DOHH2 (cell line): ENCODE measurements around the gene TNFAIP1.
A peak's percentile ranks its signal among the peaks of the same experiment; 100 is the strongest.

ENCODE experiments used
- H3F3A ChIP-seq: fragments of 200-600 bp; sonication (generic), shearing (Covaris generic); 2 replicates; pipeline ENCODE4 v1.6.0; 2016; ENCODE audit warnings: antibody characterized with exemption, mild to moderate bottlenecking; ENCODE audit not compliant: control insufficient read depth, insufficient read depth
- H3K27ac ChIP-seq: fragments of 200-600 bp; sonication (generic); 2 replicates; pipeline ENCODE4 v1.5.1; 2014; ENCODE audit warnings: low read depth, mild to moderate bottlenecking, low read length, moderate library complexity
- H3K27me3 ChIP-seq: fragments of 200-600 bp; sonication (generic); 2 replicates; pipeline ENCODE4 v1.6.1; 2014; ENCODE audit warnings: mild to moderate bottlenecking, low read length, mixed read lengths; ENCODE audit not compliant: control insufficient read depth
- H3K36me3 ChIP-seq: fragments of 200-600 bp; sonication (generic); 2 replicates; pipeline ENCODE4 v1.6.1; 2014; ENCODE audit warnings: mild to moderate bottlenecking, low read length, moderate library complexity, mixed read lengths; ENCODE audit not compliant: control insufficient read depth
- H3K4me1 ChIP-seq: fragments of 200-600 bp; sonication (generic); 2 replicates; pipeline ENCODE4 v1.6.1; 2014; ENCODE audit warnings: mild to moderate bottlenecking, low read length, mixed read lengths; ENCODE audit not compliant: control insufficient read depth
- H3K4me2 ChIP-seq: fragments of 200-600 bp; sonication (generic); 2 replicates; pipeline ENCODE4 v1.6.0; 2014; ENCODE audit warnings: mild to moderate bottlenecking, low read length, moderate library complexity
- H3K4me3 ChIP-seq: fragments of 200-600 bp; sonication (generic); 2 replicates; pipeline ENCODE4 v1.5.1; 2014; ENCODE audit warnings: mild to moderate bottlenecking, low read length, mixed read lengths
- H3K79me2 ChIP-seq: fragments of 200-600 bp; sonication (generic); 2 replicates; pipeline ENCODE4 v1.6.1; 2014; ENCODE audit warnings: mild to moderate bottlenecking, low read length, mixed read lengths; ENCODE audit not compliant: control insufficient read depth
- H3K9me2 ChIP-seq: fragments of 200-600 bp; sonication (generic); replicated peaks from 2 replicates; pipeline ENCODE4 v1.6.1; 2014; ENCODE audit warnings: mild to moderate bottlenecking, low read length, mixed read lengths; ENCODE audit not compliant: control insufficient read depth
- H3K9me3 ChIP-seq: fragments of 200-600 bp; sonication (generic); 2 replicates; pipeline ENCODE4 v1.6.1; 2014; ENCODE audit warnings: antibody characterized with exemption, low read length, mixed read lengths; ENCODE audit not compliant: control insufficient read depth, insufficient read depth
- H4K20me1 ChIP-seq: fragments of 200-600 bp; sonication (generic); 2 replicates; pipeline ENCODE4 v1.6.0; 2014; ENCODE audit warnings: low read depth, mild to moderate bottlenecking, antibody characterized with exemption, low read length, moderate library complexity; ENCODE audit not compliant: control insufficient read depth, insufficient read depth
- EZH2phosphoT487 ChIP-seq: fragments of 200-600 bp; sonication (generic); IDR thresholded peaks from 2 replicates; pipeline ENCODE4 v1.6.1; 2017; ENCODE audit warnings: borderline replicate concordance, mild to moderate bottlenecking, antibody characterized with exemption, low read length, moderate library complexity, mixed read lengths
- TF ChIP-seq, protein P1 (sequence below): fragments of 200-600 bp; sonication (generic); IDR thresholded peaks from one replicate; pipeline ENCODE4 v1.5.1; 2014; ENCODE audit warnings: antibody characterized with exemption, mild to moderate bottlenecking, low read depth, low read length; ENCODE audit not compliant: poor library complexity, severe bottlenecking

The TNFAIP1 gene

DNA sequence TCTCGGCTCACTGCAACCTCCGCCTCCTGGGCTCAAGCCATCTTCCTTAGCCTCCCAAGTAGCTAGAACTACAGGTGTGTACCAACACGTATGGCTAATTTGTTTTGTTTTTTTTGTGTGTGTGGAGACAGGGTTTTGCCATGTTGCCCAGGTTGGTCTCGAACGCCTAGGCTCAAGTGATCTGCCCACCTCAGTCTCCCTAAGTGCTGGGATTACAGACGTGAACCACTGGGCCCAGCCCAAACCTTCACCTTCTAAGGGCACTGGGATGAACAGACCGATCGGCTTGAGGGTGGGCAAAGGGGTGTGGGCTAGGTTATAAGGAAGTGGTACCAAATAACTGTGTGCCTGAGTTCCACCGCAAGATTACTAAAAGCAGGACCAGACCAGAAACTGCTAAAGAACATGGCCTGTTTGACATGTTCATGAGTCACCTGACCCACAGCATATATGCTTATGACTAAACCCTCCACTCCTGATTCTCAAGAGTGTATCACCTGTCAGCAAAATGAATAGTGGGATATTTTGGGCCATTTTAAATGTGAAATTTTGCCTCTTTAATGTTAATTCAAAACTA is 8.4 kb upstream of the TNFAIP1 start:
- H3K36me3 ChIP-seq: peaks cover 66% of the 10 kb centered on the region
- H3K4me1 ChIP-seq: peaks cover 29% of the 10 kb centered on the region
- no peaks in the 10 kb centered on the region for H3K9me2 ChIP-seq
- H3K9me3 ChIP-seq: no peaks in the 10 kb centered on the region
- TF ChIP-seq EZH2phosphoT487: no peak
- TF ChIP-seq, protein P1, sequence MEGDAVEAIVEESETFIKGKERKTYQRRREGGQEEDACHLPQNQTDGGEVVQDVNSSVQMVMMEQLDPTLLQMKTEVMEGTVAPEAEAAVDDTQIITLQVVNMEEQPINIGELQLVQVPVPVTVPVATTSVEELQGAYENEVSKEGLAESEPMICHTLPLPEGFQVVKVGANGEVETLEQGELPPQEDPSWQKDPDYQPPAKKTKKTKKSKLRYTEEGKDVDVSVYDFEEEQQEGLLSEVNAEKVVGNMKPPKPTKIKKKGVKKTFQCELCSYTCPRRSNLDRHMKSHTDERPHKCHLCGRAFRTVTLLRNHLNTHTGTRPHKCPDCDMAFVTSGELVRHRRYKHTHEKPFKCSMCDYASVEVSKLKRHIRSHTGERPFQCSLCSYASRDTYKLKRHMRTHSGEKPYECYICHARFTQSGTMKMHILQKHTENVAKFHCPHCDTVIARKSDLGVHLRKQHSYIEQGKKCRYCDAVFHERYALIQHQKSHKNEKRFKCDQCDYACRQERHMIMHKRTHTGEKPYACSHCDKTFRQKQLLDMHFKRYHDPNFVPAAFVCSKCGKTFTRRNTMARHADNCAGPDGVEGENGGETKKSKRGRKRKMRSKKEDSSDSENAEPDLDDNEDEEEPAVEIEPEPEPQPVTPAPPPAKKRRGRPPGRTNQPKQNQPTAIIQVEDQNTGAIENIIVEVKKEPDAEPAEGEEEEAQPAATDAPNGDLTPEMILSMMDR: no peak
- peaks cover 24% of the 10 kb centered on the region for H3F3A ChIP-seq
- no peak overlapping the region for H3K4me3 ChIP-seq
- peaks cover 55% of the 10 kb centered on the region for H3K79me2 ChIP-seq
- H3K4me2 ChIP-seq: no peak overlapping the region
- no peaks in the 10 kb centered on the region for H3K27me3 ChIP-seq
- peaks cover 22% of the 10 kb centered on the region for H4K20me1 ChIP-seq
- no peak overlapping the region for H3K27ac ChIP-seq

DNA sequence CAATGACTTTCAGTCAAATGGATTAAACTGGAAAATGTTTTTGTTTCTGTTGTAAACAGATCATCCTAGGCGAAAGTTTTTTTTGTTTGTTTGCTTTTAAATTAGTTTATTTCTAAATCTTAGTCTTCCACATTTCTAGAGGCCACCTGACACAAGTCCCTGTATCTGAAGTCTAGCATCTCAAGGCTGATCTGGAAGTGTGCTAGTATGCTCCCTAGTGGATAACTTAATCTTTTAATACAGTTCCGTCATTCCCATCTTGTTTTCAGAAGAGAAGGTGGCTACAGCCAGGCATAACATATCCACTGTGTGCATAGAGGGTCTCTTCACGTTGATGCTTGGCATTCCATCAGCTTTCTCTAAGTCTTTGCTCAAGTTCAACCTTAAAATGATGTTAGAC is 7.9 kb upstream of the TNFAIP1 start:
- Histone ChIP-seq H3K36me3 (peaks cover 61% of the 10 kb centered on the region), H3F3A (peaks cover 24% of the 10 kb centered on the region), H3K4me3 (no peak overlapping the region), H3K9me2 (no peaks in the 10 kb centered on the region), H3K27me3 (no peaks in the 10 kb centered on the region), H3K4me1 (peaks cover 23% of the 10 kb centered on the region), H3K9me3 (no peaks in the 10 kb centered on the region), H3K79me2 (peaks cover 49% of the 10 kb centered on the region), H3K27ac (no peak overlapping the region), H4K20me1 (peaks cover 18% of the 10 kb centered on the region), H3K4me2 (no peak overlapping the region)
- TF ChIP-seq, protein P1: peak; percentile 10
- no peak for TF ChIP-seq EZH2phosphoT487

DNA sequence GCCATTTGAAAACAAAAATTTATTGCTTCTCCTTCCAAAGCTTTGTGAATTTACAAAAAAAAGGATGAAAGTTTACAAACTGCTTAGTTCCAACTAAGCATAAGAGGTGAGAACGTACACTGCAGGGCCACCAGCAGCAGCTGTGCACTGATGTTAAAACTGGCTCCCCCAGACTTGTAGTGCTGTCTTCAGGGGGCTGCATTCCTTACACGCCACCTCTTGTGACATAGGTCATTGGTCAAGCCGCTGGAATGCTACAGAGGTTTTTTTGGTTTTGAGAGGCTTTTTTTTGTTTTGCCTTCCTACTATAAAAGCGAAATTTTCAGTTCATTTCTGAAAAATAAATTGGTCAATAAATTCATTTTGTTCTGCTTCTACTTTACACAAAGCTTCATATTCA is 7.2 kb upstream of the TNFAIP1 start:
- no peak overlapping the region for H3K27ac ChIP-seq

More for the DNA sequence above, 7.2 kb upstream of the TNFAIP1 start:
- Histone ChIP-seq H3K4me3 (no peak overlapping the region), H3K9me2 (no peaks in the 10 kb centered on the region), H3K4me1 (peaks cover 17% of the 10 kb centered on the region), H3K4me2 (no peak overlapping the region), H4K20me1 (peaks cover 13% of the 10 kb centered on the region), H3F3A (peaks cover 24% of the 10 kb centered on the region), H3K27me3 (no peaks in the 10 kb centered on the region), H3K9me3 (no peaks in the 10 kb centered on the region), H3K79me2 (peaks cover 43% of the 10 kb centered on the region), H3K36me3 (peaks cover 56% of the 10 kb centered on the region)
- TF ChIP-seq EZH2phosphoT487: no peak
- TF ChIP-seq, protein P1: no peak
